Activated naive CD4-positive, alpha-beta T cell treated with anti-CD3 and anti-CD28 coated beads for 36 hours (primary cell): ENCODE results near the gene LYSET. TPM values are rescaled to one million over a fixed set of nuclear protein-coding genes. Genes with fewer than 3 reads are reported as not detected.
"Not testable (repeated sequence)": the region's sequence is repeated elsewhere in the genome, so short reads cannot be mapped to it uniquely, and the experiment has no call there.

Source experiments
- CTCF ChIA-PET: fragments of 350-600 bp; sonication (Branson Sonifier 250); formaldehyde crosslinking; loops from one replicate; lab custom pipeline; 2021; ENCODE audit warnings: antibody characterized with exemption; lab: Charles Lee
- DNase-seq: peaks from one replicate; pipeline ENCODE4 v3.0.0-alpha.2; 2020
- H3K27ac Mint-ChIP-seq: one replicate; pipeline ENCODE4 v1.8.0; 2021; ENCODE audit warnings: mild to moderate bottlenecking, mixed read lengths
- H3K27me3 Mint-ChIP-seq: one replicate; pipeline ENCODE4 v1.8.0; 2021; ENCODE audit warnings: low read depth, mixed read lengths
- H3K36me3 Mint-ChIP-seq: one replicate; pipeline ENCODE4 v1.8.0; 2021; ENCODE audit warnings: low read depth, mixed read lengths
- H3K4me1 Mint-ChIP-seq: one replicate; pipeline ENCODE4 v1.8.0; 2021; ENCODE audit warnings: low read depth, mixed read lengths
- H3K4me3 Mint-ChIP-seq: one replicate; pipeline ENCODE4 v1.8.0; 2021; ENCODE audit warnings: mild to moderate bottlenecking, moderate library complexity, mixed read lengths
- H3K9me3 Mint-ChIP-seq: one replicate; pipeline ENCODE4 v1.8.0; 2021; ENCODE audit warnings: mixed read lengths
- intact Hi-C: fragments of 100-400 bp; cut with micrococcal nuclease; formaldehyde crosslinking; loops from one replicate; pipeline ENCODE4 v1.15.1; 2023
- total RNA-seq, 2 experiments: library from RNA; stranded (reverse); gene quantifications; one replicate each; pipeline ENCODE4 v1.2.3, GENCODE V29; 2021

LYSET gene
- total RNA-seq, 2 experiments from 2014 or later: 11.4 to 11.6 TPM

GRCh38 chr14:93173943-93174395 is 11.1 kb upstream of the LYSET start:
- no peaks in the 10 kb centered on the region for H3K36me3 Mint-ChIP-seq
- no peaks in the 10 kb centered on the region for H3K4me1 Mint-ChIP-seq
- CTCF ChIA-PET: interaction anchor here (2.3 kb wide), 1 partner anchor 60 kb away, joined by 10 read pairs; no protein-coding TSS in a partner anchor
- no peak overlapping the region for H3K4me3 Mint-ChIP-seq
- no peak for DNase-seq
- intact Hi-C loops: no loop called here
- H3K27me3 Mint-ChIP-seq: no peaks in the 10 kb centered on the region
- no peak overlapping the region for H3K27ac Mint-ChIP-seq
- H3K9me3 Mint-ChIP-seq: no peaks in the 10 kb centered on the region

- H3K36me3 Mint-ChIP-seq, H3K4me1 Mint-ChIP-seq, intact Hi-C loops, H3K4me3 Mint-ChIP-seq, H3K27ac Mint-ChIP-seq, H3K27me3 Mint-ChIP-seq, DNase-seq, H3K9me3 Mint-ChIP-seq: not testable (repeated sequence)
- CTCF ChIA-PET: interaction anchor here (0.7 to 2.3 kb wide), 3 partner anchors 56 to 61 kb away, joined by 3 to 10 read pairs (median 6); no protein-coding TSS in a partner anchor
Observed at GRCh38 chr14:93174731-93175130, 10.4 kb upstream of the LYSET start.

- CTCF ChIA-PET: interaction anchor here (0.7 to 1.3 kb wide), 4 partner anchors 23 to 597 kb away, joined by 3 to 6 read pairs (median 3); no protein-coding TSS in a partner anchor
- no peaks in the 10 kb centered on the region for H3K27me3 Mint-ChIP-seq
Observed at GRCh38 chr14:93175492-93175891, 9.6 kb upstream of the LYSET start.

GRCh38 chr14:93183596-93184317 is 1.4 kb upstream of the LYSET start:
- H3K9me3 Mint-ChIP-seq: no peaks in the 10 kb centered on the region
- H3K36me3 Mint-ChIP-seq: peaks cover 12% of the 10 kb centered on the region
- intact Hi-C loops: loop anchor here (1.0 to 10.0 kb wide), 4 partner anchors 24 to 991 kb away; partner anchors contain the start of genes GOLGA5, GON7, ITPK1 and PPP4R4
- H3K27ac Mint-ChIP-seq: peak overlapping the region; percentile 84
- no peaks in the 10 kb centered on the region for H3K27me3 Mint-ChIP-seq
- peak overlapping the region; percentile 84 for H3K4me3 Mint-ChIP-seq
- H3K4me1 Mint-ChIP-seq: peaks cover 36% of the 10 kb centered on the region
- CTCF ChIA-PET: interaction anchor here (0.6 to 1.8 kb wide), 5 partner anchors 16 to 286 kb away, joined by 3 to 16 read pairs (median 3); no protein-coding TSS in a partner anchor
- no peak for DNase-seq

More at GRCh38 chr14:93175492-93175891, 9.6 kb upstream of the LYSET start:
- no peak overlapping the region for H3K4me3 Mint-ChIP-seq
- no peaks in the 10 kb centered on the region for H3K36me3 Mint-ChIP-seq
- no peak for DNase-seq
- intact Hi-C loops: no loop called here
- H3K9me3 Mint-ChIP-seq: no peaks in the 10 kb centered on the region
- no peak overlapping the region for H3K27ac Mint-ChIP-seq
- no peaks in the 10 kb centered on the region for H3K4me1 Mint-ChIP-seq

- CTCF ChIA-PET: interaction anchor here (0.8 to 1.8 kb wide), 4 partner anchors 9 to 72 kb away, joined by 3 to 16 read pairs (median 4); partner anchors contain the start of genes GON7 and UBR7
Observed at GRCh38 chr14:93185349-93185720, 218 bp downstream of the LYSET start.

GRCh38 chr14:93186466-93186865 is 1.3 kb downstream of the LYSET start:
- intact Hi-C loops: loop anchor here (10.0 kb wide), 1 partner anchor 988 kb away; the partner anchor contains the start of gene PPP4R4
- H3K9me3 Mint-ChIP-seq: no peaks in the 10 kb centered on the region
- no peak for DNase-seq

More at GRCh38 chr14:93185349-93185720, 218 bp downstream of the LYSET start:
- DNase-seq: no peak
- Mint-ChIP-seq H3K27ac (peak overlapping the region; percentile 91), H3K36me3 (peaks cover 14% of the 10 kb centered on the region), H3K27me3 (no peaks in the 10 kb centered on the region), H3K4me1 (peaks cover 42% of the 10 kb centered on the region), H3K4me3 (peak overlapping the region; percentile 88), H3K9me3 (no peaks in the 10 kb centered on the region)
- intact Hi-C loops: loop anchor here (1.0 to 10.0 kb wide), 4 partner anchors 148 to 989 kb away; partner anchors contain the start of genes BTBD7, GOLGA5 and PPP4R4

GRCh38 chr14:93186956-93187355 is 1.8 kb downstream of the LYSET start:
- peaks cover 15% of the 10 kb centered on the region for H3K36me3 Mint-ChIP-seq
- H3K9me3 Mint-ChIP-seq: no peaks in the 10 kb centered on the region
- no peak for DNase-seq
- CTCF ChIA-PET: interaction anchor here (0.6 to 0.8 kb wide), 4 partner anchors 8 to 144 kb away, joined by 3 to 5 read pairs (median 4); no protein-coding TSS in a partner anchor
- no peak overlapping the region for H3K27ac Mint-ChIP-seq
- intact Hi-C loops: loop anchor here (10.0 kb wide), 1 partner anchor 988 kb away; the partner anchor contains the start of gene PPP4R4
- no peaks in the 10 kb centered on the region for H3K27me3 Mint-ChIP-seq
- no peak overlapping the region for H3K4me3 Mint-ChIP-seq
- H3K4me1 Mint-ChIP-seq: peaks cover 42% of the 10 kb centered on the region

More at GRCh38 chr14:93186466-93186865, 1.3 kb downstream of the LYSET start:
- Mint-ChIP-seq H3K27ac (peak overlapping the region; percentile 44), H3K36me3 (peaks cover 15% of the 10 kb centered on the region), H3K4me3 (peak overlapping the region; percentile 41), H3K27me3 (no peaks in the 10 kb centered on the region), H3K4me1 (peaks cover 42% of the 10 kb centered on the region)
- CTCF ChIA-PET: interaction anchor here (0.6 to 0.8 kb wide), 3 partner anchors 8 to 145 kb away, joined by 3 to 5 read pairs (median 5); no protein-coding TSS in a partner anchor

GRCh38 chr14:93195316-93195999 is 10.3 kb downstream of the LYSET start:
- Mint-ChIP-seq H3K4me3 (no peak overlapping the region), H3K4me1 (no peaks in the 10 kb centered on the region), H3K27ac (no peak overlapping the region), H3K36me3 (peaks cover 14% of the 10 kb centered on the region), H3K27me3 (no peaks in the 10 kb centered on the region), H3K9me3 (no peaks in the 10 kb centered on the region)
- CTCF ChIA-PET: interaction anchor here (0.5 to 0.6 kb wide), 2 partner anchors 95 to 347 kb away, joined by 5 read pairs; no protein-coding TSS in a partner anchor
- intact Hi-C loops: no loop called here
- DNase-seq: no peak

GRCh38 chr14:93199031-93199430 is 13.9 kb downstream of the LYSET start:
- peaks cover 10% of the 10 kb centered on the region for H3K36me3 Mint-ChIP-seq
- H3K4me3 Mint-ChIP-seq: no peak overlapping the region
- no peaks in the 10 kb centered on the region for H3K9me3 Mint-ChIP-seq
- DNase-seq: no peak
- peaks cover 5% of the 10 kb centered on the region for H3K4me1 Mint-ChIP-seq
- CTCF ChIA-PET: interaction anchor here (0.7 to 1.0 kb wide), 3 partner anchors 15 to 86 kb away, joined by 3 to 5 read pairs (median 3); no protein-coding TSS in a partner anchor
- intact Hi-C loops: no loop called here
- H3K27me3 Mint-ChIP-seq: no peaks in the 10 kb centered on the region
- no peak overlapping the region for H3K27ac Mint-ChIP-seq

- Mint-ChIP-seq H3K27ac (no peak overlapping the region), H3K4me1 (peaks cover 16% of the 10 kb centered on the region), H3K9me3 (no peaks in the 10 kb centered on the region), H3K4me3 (no peak overlapping the region), H3K27me3 (no peaks in the 10 kb centered on the region), H3K36me3 (peaks cover 10% of the 10 kb centered on the region)
- CTCF ChIA-PET: no interaction called here
- intact Hi-C loops: no loop called here
- DNase-seq: no peak
Observed at GRCh38 chr14:93200553-93200952, 15.4 kb downstream of the LYSET start.

GRCh38 chr14:93201155-93201704 is 16.1 kb downstream of the LYSET start:
- Mint-ChIP-seq H3K4me3 (no peak overlapping the region), H3K4me1 (peaks cover 19% of the 10 kb centered on the region), H3K27me3 (no peaks in the 10 kb centered on the region), H3K9me3 (no peaks in the 10 kb centered on the region), H3K27ac (no peak overlapping the region), H3K36me3 (peaks cover 10% of the 10 kb centered on the region)
- DNase-seq: no peak
- CTCF ChIA-PET: no interaction called here
- intact Hi-C loops: no loop called here
